ENCODE results near the gene MORN1.

Gene MORN1

GRCh38 chr1:2399890-2400575 lies 8.7 kb upstream of the MORN1 start:
- DNase-seq = no peak

GRCh38 chr1:2398871-2399270 lies 7.5 kb upstream of the MORN1 start:
- Histone ChIP-seq H3K4me1 (ENCODE audit: control insufficient read depth, insufficient read depth, low read length, poor library complexity, severe bottlenecking) (peaks cover 3% of the 10 kb centered on the region), H3K4me3 (ENCODE audit: insufficient read depth, low read depth, low read length, poor library complexity, severe bottlenecking) (no peak overlapping the region), H3K27me3 (replicated peaks; ENCODE audit: control insufficient read depth, insufficient read depth, low read length, poor library complexity, severe bottlenecking) (no peaks in the 10 kb centered on the region), H3K36me3 (ENCODE audit: control insufficient read depth, insufficient read depth, low read length) (peaks cover 76% of the 10 kb centered on the region), H3K9me3 (ENCODE audit: control insufficient read depth, low read length) (no peaks in the 10 kb centered on the region), H3K27ac (ENCODE audit: insufficient read depth, low read length, poor library complexity, severe bottlenecking) (no peak overlapping the region)
- DNase-seq = no peak

More at GRCh38 chr1:2399890-2400575, 8.7 kb upstream of the MORN1 start:
- Histone ChIP-seq H3K9me3 (ENCODE audit: control insufficient read depth, low read length) (no peaks in the 10 kb centered on the region), H3K27ac (ENCODE audit: insufficient read depth, low read length, poor library complexity, severe bottlenecking) (no peak overlapping the region), H3K36me3 (ENCODE audit: control insufficient read depth, insufficient read depth, low read length) (peaks cover 80% of the 10 kb centered on the region), H3K27me3 (replicated peaks; ENCODE audit: control insufficient read depth, insufficient read depth, low read length, poor library complexity, severe bottlenecking) (no peaks in the 10 kb centered on the region), H3K4me1 (ENCODE audit: control insufficient read depth, insufficient read depth, low read length, poor library complexity, severe bottlenecking) (no peaks in the 10 kb centered on the region), H3K4me3 (ENCODE audit: insufficient read depth, low read depth, low read length, poor library complexity, severe bottlenecking) (no peak overlapping the region)

- H3K9me3 ChIP-seq (ENCODE audit: control insufficient read depth, low read length) = no peaks in the 10 kb centered on the region
- no peak for DNase-seq
- H3K27ac ChIP-seq (ENCODE audit: insufficient read depth, low read length, poor library complexity, severe bottlenecking) = no peak overlapping the region
- H3K27me3 ChIP-seq (replicated peaks; ENCODE audit: control insufficient read depth, insufficient read depth, low read length, poor library complexity, severe bottlenecking) = no peaks in the 10 kb centered on the region
- H3K4me3 ChIP-seq (ENCODE audit: insufficient read depth, low read depth, low read length, poor library complexity, severe bottlenecking) = no peak overlapping the region
- peaks cover 14% of the 10 kb centered on the region for H3K4me1 ChIP-seq (ENCODE audit: control insufficient read depth, insufficient read depth, low read length, poor library complexity, severe bottlenecking)
- H3K36me3 ChIP-seq (ENCODE audit: control insufficient read depth, insufficient read depth, low read length) = peaks cover 60% of the 10 kb centered on the region
These were observed 5.8 kb upstream of the MORN1 start for GRCh38 chr1:2397007-2397679.

GRCh38 chr1:2396476-2396875 lies 5.1 kb upstream of the MORN1 start:
- Histone ChIP-seq H3K9me3 (ENCODE audit: control insufficient read depth, low read length) (no peaks in the 10 kb centered on the region), H3K36me3 (ENCODE audit: control insufficient read depth, insufficient read depth, low read length) (peaks cover 54% of the 10 kb centered on the region), H3K27ac (ENCODE audit: insufficient read depth, low read length, poor library complexity, severe bottlenecking) (no peak overlapping the region), H3K4me1 (ENCODE audit: control insufficient read depth, insufficient read depth, low read length, poor library complexity, severe bottlenecking) (peaks cover 15% of the 10 kb centered on the region), H3K4me3 (ENCODE audit: insufficient read depth, low read depth, low read length, poor library complexity, severe bottlenecking) (no peak overlapping the region), H3K27me3 (replicated peaks; ENCODE audit: control insufficient read depth, insufficient read depth, low read length, poor library complexity, severe bottlenecking) (no peaks in the 10 kb centered on the region)
- DNase-seq = no peak

GRCh38 chr1:2396059-2396458 lies 4.7 kb upstream of the MORN1 start:
- H3K4me1 ChIP-seq (ENCODE audit: control insufficient read depth, insufficient read depth, low read length, poor library complexity, severe bottlenecking) = peaks cover 15% of the 10 kb centered on the region
- H3K9me3 ChIP-seq (ENCODE audit: control insufficient read depth, low read length) = no peaks in the 10 kb centered on the region
- no peak overlapping the region for H3K27ac ChIP-seq (ENCODE audit: insufficient read depth, low read length, poor library complexity, severe bottlenecking)
- DNase-seq = no peak
- H3K36me3 ChIP-seq (ENCODE audit: control insufficient read depth, insufficient read depth, low read length) = peaks cover 54% of the 10 kb centered on the region
- no peak overlapping the region for H3K4me3 ChIP-seq (ENCODE audit: insufficient read depth, low read depth, low read length, poor library complexity, severe bottlenecking)
- H3K27me3 ChIP-seq (replicated peaks; ENCODE audit: control insufficient read depth, insufficient read depth, low read length, poor library complexity, severe bottlenecking) = no peaks in the 10 kb centered on the region

- H3K27me3 ChIP-seq (replicated peaks; ENCODE audit: control insufficient read depth, insufficient read depth, low read length, poor library complexity, severe bottlenecking) = no peaks in the 10 kb centered on the region
- no peak for DNase-seq
- no peaks in the 10 kb centered on the region for H3K9me3 ChIP-seq (ENCODE audit: control insufficient read depth, low read length)
- H3K27ac ChIP-seq (ENCODE audit: insufficient read depth, low read length, poor library complexity, severe bottlenecking) = no peak overlapping the region
- peaks cover 51% of the 10 kb centered on the region for H3K36me3 ChIP-seq (ENCODE audit: control insufficient read depth, insufficient read depth, low read length)
- peaks cover 15% of the 10 kb centered on the region for H3K4me1 ChIP-seq (ENCODE audit: control insufficient read depth, insufficient read depth, low read length, poor library complexity, severe bottlenecking)
- H3K4me3 ChIP-seq (ENCODE audit: insufficient read depth, low read depth, low read length, poor library complexity, severe bottlenecking) = no peak overlapping the region
These were observed 3.9 kb upstream of the MORN1 start for GRCh38 chr1:2395245-2395644.

- Histone ChIP-seq H3K36me3 (ENCODE audit: control insufficient read depth, insufficient read depth, low read length) (peaks cover 46% of the 10 kb centered on the region), H3K27ac (ENCODE audit: insufficient read depth, low read length, poor library complexity, severe bottlenecking) (no peak overlapping the region), H3K27me3 (replicated peaks; ENCODE audit: control insufficient read depth, insufficient read depth, low read length, poor library complexity, severe bottlenecking) (no peaks in the 10 kb centered on the region), H3K4me1 (ENCODE audit: control insufficient read depth, insufficient read depth, low read length, poor library complexity, severe bottlenecking) (peaks cover 15% of the 10 kb centered on the region), H3K4me3 (ENCODE audit: insufficient read depth, low read depth, low read length, poor library complexity, severe bottlenecking) (no peak overlapping the region), H3K9me3 (ENCODE audit: control insufficient read depth, low read length) (no peaks in the 10 kb centered on the region)
- no peak for DNase-seq
These were observed 3.4 kb upstream of the MORN1 start for GRCh38 chr1:2394761-2395160.

- H3K4me3 ChIP-seq (ENCODE audit: insufficient read depth, low read depth, low read length, poor library complexity, severe bottlenecking) = no peak overlapping the region
- DNase-seq = no peak
- H3K36me3 ChIP-seq (ENCODE audit: control insufficient read depth, insufficient read depth, low read length) = peaks cover 41% of the 10 kb centered on the region
- H3K9me3 ChIP-seq (ENCODE audit: control insufficient read depth, low read length) = no peaks in the 10 kb centered on the region
- H3K27me3 ChIP-seq (replicated peaks; ENCODE audit: control insufficient read depth, insufficient read depth, low read length, poor library complexity, severe bottlenecking) = no peaks in the 10 kb centered on the region
- H3K27ac ChIP-seq (ENCODE audit: insufficient read depth, low read length, poor library complexity, severe bottlenecking) = no peak overlapping the region
- peaks cover 15% of the 10 kb centered on the region for H3K4me1 ChIP-seq (ENCODE audit: control insufficient read depth, insufficient read depth, low read length, poor library complexity, severe bottlenecking)
These were observed 2.9 kb upstream of the MORN1 start for GRCh38 chr1:2394220-2394619.

GRCh38 chr1:2393471-2393877 lies 2.1 kb upstream of the MORN1 start:
- H3K36me3 ChIP-seq (ENCODE audit: control insufficient read depth, insufficient read depth, low read length) = peaks cover 34% of the 10 kb centered on the region
- DNase-seq = no peak
- H3K27ac ChIP-seq (ENCODE audit: insufficient read depth, low read length, poor library complexity, severe bottlenecking) = no peak overlapping the region
- no peaks in the 10 kb centered on the region for H3K27me3 ChIP-seq (replicated peaks; ENCODE audit: control insufficient read depth, insufficient read depth, low read length, poor library complexity, severe bottlenecking)
- peaks cover 15% of the 10 kb centered on the region for H3K4me1 ChIP-seq (ENCODE audit: control insufficient read depth, insufficient read depth, low read length, poor library complexity, severe bottlenecking)
- no peak overlapping the region for H3K4me3 ChIP-seq (ENCODE audit: insufficient read depth, low read depth, low read length, poor library complexity, severe bottlenecking)
- H3K9me3 ChIP-seq (ENCODE audit: control insufficient read depth, low read length) = no peaks in the 10 kb centered on the region

- peaks cover 15% of the 10 kb centered on the region for H3K4me1 ChIP-seq (ENCODE audit: control insufficient read depth, insufficient read depth, low read length, poor library complexity, severe bottlenecking)
- H3K4me3 ChIP-seq (ENCODE audit: insufficient read depth, low read depth, low read length, poor library complexity, severe bottlenecking) = peak overlapping the region; percentile 67
- H3K27me3 ChIP-seq (replicated peaks; ENCODE audit: control insufficient read depth, insufficient read depth, low read length, poor library complexity, severe bottlenecking) = no peaks in the 10 kb centered on the region
- DNase-seq = no peak
- peak overlapping the region; percentile 73 for H3K27ac ChIP-seq (ENCODE audit: insufficient read depth, low read length, poor library complexity, severe bottlenecking)
- no peaks in the 10 kb centered on the region for H3K9me3 ChIP-seq (ENCODE audit: control insufficient read depth, low read length)
- peaks cover 28% of the 10 kb centered on the region for H3K36me3 ChIP-seq (ENCODE audit: control insufficient read depth, insufficient read depth, low read length)
These were observed 1.3 kb upstream of the MORN1 start for GRCh38 chr1:2392686-2393085.

Data from effector memory CD4-positive, alpha-beta T cell (primary cell).